ENCODE data around the gene OR4C6. TPM values are rescaled to one million over a fixed set of nuclear protein-coding genes. Genes with fewer than 3 reads are reported as not detected.

Gene OR4C6
- polyA plus RNA-seq (2013, experiment 1 of 2) = not detected
- not detected for polyA plus RNA-seq (2013, experiment 2 of 2)

DNA sequence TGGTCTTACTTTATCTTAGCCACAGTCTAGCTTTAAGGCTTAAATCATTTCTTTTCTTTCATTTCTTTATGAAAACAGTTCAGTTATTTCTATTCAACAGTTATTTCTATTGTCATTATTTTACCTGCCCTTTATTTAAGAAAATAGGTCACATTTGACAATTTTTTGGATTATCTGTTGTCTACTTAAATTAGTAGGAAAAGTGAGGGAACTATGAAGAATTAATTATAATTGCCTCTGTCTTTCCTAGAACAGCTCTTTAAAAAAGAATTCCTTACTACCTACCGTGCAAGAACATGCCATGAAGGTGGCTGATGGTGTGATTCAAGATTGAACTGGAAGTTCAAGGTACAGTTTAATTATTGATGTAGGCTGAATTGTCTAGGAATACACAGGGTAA is at the start of gene OR4C6:
TSS of gene OR4C6 (plus strand) at position 301 of the 400 bp plus-strand sequence. CDS start 2,966 bp downstream, outside the sequence.
- no peaks in the 10 kb centered on the region for H3K27me3 ChIP-seq (ENCODE audit: insufficient read depth, low read length)
- no peaks in the 10 kb centered on the region for H3K36me3 ChIP-seq (ENCODE audit: insufficient read depth, low read length)
- H3K9me3 ChIP-seq (ENCODE audit: insufficient read depth, low read depth, low read length) = peaks cover 73% of the 10 kb centered on the region
- no peak within 1 kb of the TSS for H3K9ac ChIP-seq (ENCODE audit: low read depth, low read length)
- H3K4me3 ChIP-seq (ENCODE audit: low read length) = no peak within 1 kb of the TSS
- no peaks in the 10 kb centered on the region for H3K4me1 ChIP-seq (ENCODE audit: insufficient read depth, low read length)
- no peak within 1 kb of the TSS for H3K27ac ChIP-seq (ENCODE audit: low read depth, low read length)
- WGBS = 91% methylated on average over 1 of the region's 1 CpG

DNA sequence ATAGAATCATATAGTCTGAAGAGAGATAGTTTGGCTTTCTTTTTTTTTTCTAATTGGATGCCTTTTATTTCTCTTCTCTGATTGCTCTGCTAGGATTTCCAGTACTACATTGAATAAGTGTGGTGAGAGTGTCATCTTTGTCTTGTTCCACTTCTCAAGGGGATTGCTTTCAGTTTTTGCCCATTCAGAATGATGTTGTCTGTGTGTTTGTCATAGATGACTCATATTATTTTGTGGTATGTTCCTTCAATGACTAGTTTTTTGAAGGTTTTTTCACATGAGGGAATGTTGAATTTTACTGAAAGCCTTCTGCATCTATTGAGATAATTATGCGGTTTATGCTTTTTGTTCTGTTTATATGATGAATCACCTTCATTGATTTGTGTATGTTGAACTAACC is 37.5 kb upstream of the OR4C6 start:
- H3K9ac ChIP-seq (ENCODE audit: low read depth, low read length) = no peak overlapping the region
- no peaks in the 10 kb centered on the region for H3K27me3 ChIP-seq (ENCODE audit: insufficient read depth, low read length)
- no peaks in the 10 kb centered on the region for H3K4me1 ChIP-seq (ENCODE audit: insufficient read depth, low read length)
- H3K4me3 ChIP-seq (ENCODE audit: low read length) = no peak overlapping the region
- H3K27ac ChIP-seq (ENCODE audit: low read depth, low read length) = no peak overlapping the region
- H3K36me3 ChIP-seq (ENCODE audit: insufficient read depth, low read length) = no peaks in the 10 kb centered on the region
- H3K9me3 ChIP-seq (ENCODE audit: insufficient read depth, low read depth, low read length) = peaks cover 26% of the 10 kb centered on the region
- 100% methylated on average over 1 of the region's 1 CpG for WGBS

DNA sequence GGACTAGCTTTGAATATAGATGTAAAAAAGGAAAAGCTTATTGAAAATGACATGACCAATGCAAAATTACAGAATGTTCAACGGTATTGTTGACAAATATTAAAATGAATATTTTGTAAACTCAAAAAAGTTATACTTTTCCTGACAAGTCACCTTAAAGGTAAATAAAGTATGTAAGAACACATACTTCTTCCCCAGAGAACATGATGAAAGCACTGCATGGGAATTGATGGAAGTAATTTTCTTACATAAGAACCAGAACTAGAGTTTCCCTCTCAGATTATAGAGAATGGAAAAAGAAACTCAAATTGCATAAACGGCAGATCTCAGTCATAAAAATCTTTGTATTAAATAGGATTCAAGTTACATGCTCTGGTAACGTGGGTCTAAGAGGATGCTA is 27.2 kb upstream of the OR4C6 start, which contains the start of gene OR4P4:
TSS of gene OR4P4 (plus strand) at position 301 of the 400 bp plus-strand sequence.
- no peaks in the 10 kb centered on the region for H3K36me3 ChIP-seq (ENCODE audit: insufficient read depth, low read length)
- H3K27me3 ChIP-seq (ENCODE audit: insufficient read depth, low read length) = no peaks in the 10 kb centered on the region
- no peak within 1 kb of the TSS for H3K9ac ChIP-seq (ENCODE audit: low read depth, low read length)
- no peaks in the 10 kb centered on the region for H3K4me1 ChIP-seq (ENCODE audit: insufficient read depth, low read length)
- H3K27ac ChIP-seq (ENCODE audit: low read depth, low read length) = no peak within 1 kb of the TSS
- WGBS = no CpG with 5 or more reads among the region's 3 CpGs
- peaks cover 67% of the 10 kb centered on the region for H3K9me3 ChIP-seq (ENCODE audit: insufficient read depth, low read depth, low read length)
- no peak within 1 kb of the TSS for H3K4me3 ChIP-seq (ENCODE audit: low read length)

DNA sequence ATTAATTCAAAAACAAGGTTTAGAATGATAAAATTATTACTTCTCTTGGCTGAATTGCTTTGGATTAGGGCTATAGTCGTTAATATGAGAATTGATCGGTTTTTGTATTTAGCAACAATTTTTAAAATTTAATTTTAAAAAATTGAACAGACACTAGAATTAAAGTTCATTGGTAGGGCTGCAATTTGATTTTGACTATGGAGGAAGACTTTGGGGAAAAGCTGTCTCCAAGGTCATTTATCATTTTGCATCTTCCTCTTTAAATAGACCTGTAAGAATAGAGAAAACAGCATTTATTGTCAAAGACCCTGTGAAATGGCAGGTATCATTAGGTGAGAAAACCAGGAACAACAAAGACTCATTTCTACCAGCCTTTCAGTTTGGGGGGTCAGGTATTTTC is 14.0 kb upstream of the OR4C6 start, which contains the start of gene OR4S2:
TSS of gene OR4S2 (plus strand) at position 301 of the 400 bp plus-strand sequence. CDS start 2,577 bp downstream, outside the sequence.
- Histone ChIP-seq H3K4me3 (ENCODE audit: low read length) (no peak within 1 kb of the TSS), H3K27ac (ENCODE audit: low read depth, low read length) (no peak within 1 kb of the TSS), H3K4me1 (ENCODE audit: insufficient read depth, low read length) (no peaks in the 10 kb centered on the region), H3K36me3 (ENCODE audit: insufficient read depth, low read length) (no peaks in the 10 kb centered on the region), H3K9ac (ENCODE audit: low read depth, low read length) (no peak within 1 kb of the TSS), H3K9me3 (ENCODE audit: insufficient read depth, low read depth, low read length) (peaks cover 64% of the 10 kb centered on the region), H3K27me3 (ENCODE audit: insufficient read depth, low read length) (no peaks in the 10 kb centered on the region)
- WGBS = no CpG with 5 or more reads among the region's 2 CpGs

GRCh38 chr11:55652560-55652959 is 9.4 kb upstream of the OR4C6 start:
- Histone ChIP-seq H3K27me3 (ENCODE audit: insufficient read depth, low read length) (no peaks in the 10 kb centered on the region), H3K36me3 (ENCODE audit: insufficient read depth, low read length) (no peaks in the 10 kb centered on the region), H3K9me3 (ENCODE audit: insufficient read depth, low read depth, low read length) (peaks cover 66% of the 10 kb centered on the region), H3K4me3 (ENCODE audit: low read length) (no peak overlapping the region), H3K9ac (ENCODE audit: low read depth, low read length) (no peak overlapping the region), H3K4me1 (ENCODE audit: insufficient read depth, low read length) (no peaks in the 10 kb centered on the region), H3K27ac (ENCODE audit: low read depth, low read length) (no peak overlapping the region)
- 67% methylated on average over 1 of the region's 1 CpG for WGBS

DNA sequence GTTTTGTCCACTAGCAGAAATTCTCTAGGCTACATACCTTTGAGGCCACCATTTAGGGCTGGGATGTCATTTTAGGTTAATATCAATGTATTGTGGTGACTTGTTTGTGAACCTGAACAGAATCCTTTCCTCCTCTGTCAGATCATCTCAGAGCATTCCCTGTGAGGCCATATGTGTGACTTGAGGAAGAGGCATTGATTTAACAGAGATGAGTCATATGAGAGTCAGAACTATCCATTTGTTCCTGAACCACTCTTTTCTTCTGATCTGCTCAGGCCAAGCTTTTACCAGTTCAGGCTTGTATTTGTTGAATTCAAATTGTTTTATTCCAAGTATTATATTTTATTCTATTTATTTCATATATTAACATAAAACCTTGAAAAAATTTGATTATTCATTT is 6.9 kb upstream of the OR4C6 start:
- H3K9me3 ChIP-seq (ENCODE audit: insufficient read depth, low read depth, low read length) = peaks cover 67% of the 10 kb centered on the region
- H3K36me3 ChIP-seq (ENCODE audit: insufficient read depth, low read length) = no peaks in the 10 kb centered on the region
- H3K27ac ChIP-seq (ENCODE audit: low read depth, low read length) = no peak overlapping the region
- H3K27me3 ChIP-seq (ENCODE audit: insufficient read depth, low read length) = no peaks in the 10 kb centered on the region
- no peak overlapping the region for H3K4me3 ChIP-seq (ENCODE audit: low read length)
- H3K4me1 ChIP-seq (ENCODE audit: insufficient read depth, low read length) = no peaks in the 10 kb centered on the region
- no peak overlapping the region for H3K9ac ChIP-seq (ENCODE audit: low read depth, low read length)

DNA sequence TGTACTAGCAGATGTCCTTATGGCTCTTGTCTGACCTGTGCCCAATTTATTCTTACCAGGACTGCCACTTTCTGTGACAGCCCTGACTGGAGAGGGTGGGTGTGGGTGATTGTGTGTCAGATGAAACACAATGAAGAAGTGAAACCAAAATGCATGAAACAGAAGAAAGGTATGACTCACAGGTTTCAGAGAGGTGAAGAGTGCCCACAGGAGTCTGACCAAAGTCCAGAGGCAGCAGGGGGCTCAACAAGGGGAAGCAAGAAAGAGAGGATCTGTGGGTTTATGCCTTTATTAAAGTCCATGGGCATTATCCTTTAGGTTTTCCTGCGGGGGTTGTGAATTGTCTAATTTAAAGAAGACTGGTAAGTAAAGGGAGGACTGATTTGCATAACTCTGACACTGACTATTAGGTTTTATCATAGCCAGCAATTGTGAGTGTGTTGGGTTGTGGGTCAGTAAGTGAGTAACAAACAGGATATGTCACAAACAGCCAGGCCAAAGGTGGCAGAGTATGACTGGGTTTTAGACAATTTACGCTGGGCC is 3.9 kb upstream of the OR4C6 start:
- Histone ChIP-seq H3K9me3 (ENCODE audit: insufficient read depth, low read depth, low read length) (peaks cover 56% of the 10 kb centered on the region), H3K4me3 (ENCODE audit: low read length) (no peak overlapping the region), H3K36me3 (ENCODE audit: insufficient read depth, low read length) (no peaks in the 10 kb centered on the region), H3K27ac (ENCODE audit: low read depth, low read length) (no peak overlapping the region), H3K9ac (ENCODE audit: low read depth, low read length) (no peak overlapping the region), H3K27me3 (ENCODE audit: insufficient read depth, low read length) (no peaks in the 10 kb centered on the region), H3K4me1 (ENCODE audit: insufficient read depth, low read length) (no peaks in the 10 kb centered on the region)
- WGBS = 85% methylated on average over 2 of the region's 2 CpGs

DNA sequence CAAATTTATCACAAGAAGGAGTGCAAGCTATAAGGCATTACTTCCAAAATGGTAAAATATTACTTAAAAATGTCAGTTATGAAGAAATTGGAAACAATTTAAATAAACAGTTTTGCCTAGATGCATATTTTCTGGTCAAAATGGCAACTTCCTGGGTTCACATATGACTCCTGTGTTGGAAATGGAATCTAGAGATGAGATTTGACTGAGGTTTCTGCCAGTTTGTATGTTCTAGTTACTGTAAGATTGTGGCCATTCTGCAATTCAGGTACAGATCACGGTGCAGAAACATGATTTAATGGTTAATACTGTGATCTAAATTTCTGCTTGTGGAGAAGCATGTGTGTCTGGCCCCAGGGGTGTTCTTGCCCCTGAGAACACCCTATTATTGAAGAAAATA is 3.4 kb upstream of the OR4C6 start:
- 39% methylated on average over 1 of the region's 1 CpG for WGBS
- Histone ChIP-seq H3K9ac (ENCODE audit: low read depth, low read length) (no peak overlapping the region), H3K27ac (ENCODE audit: low read depth, low read length) (no peak overlapping the region)

GRCh38 chr11:55669376-55669775 is 7.4 kb downstream of the OR4C6 start:
- no peaks in the 10 kb centered on the region for H3K27me3 ChIP-seq (ENCODE audit: insufficient read depth, low read length)
- H3K9me3 ChIP-seq (ENCODE audit: insufficient read depth, low read depth, low read length) = peaks cover 72% of the 10 kb centered on the region
- H3K36me3 ChIP-seq (ENCODE audit: insufficient read depth, low read length) = no peaks in the 10 kb centered on the region
- no peak overlapping the region for H3K4me3 ChIP-seq (ENCODE audit: low read length)
- 60% methylated on average over 2 of the region's 2 CpGs for WGBS
- no peak overlapping the region for H3K27ac ChIP-seq (ENCODE audit: low read depth, low read length)
- H3K4me1 ChIP-seq (ENCODE audit: insufficient read depth, low read length) = no peaks in the 10 kb centered on the region
- H3K9ac ChIP-seq (ENCODE audit: low read depth, low read length) = no peak overlapping the region

More for the DNA sequence above, 3.4 kb upstream of the OR4C6 start:
- H3K4me1 ChIP-seq (ENCODE audit: insufficient read depth, low read length) = no peaks in the 10 kb centered on the region
- no peak overlapping the region for H3K4me3 ChIP-seq (ENCODE audit: low read length)
- no peaks in the 10 kb centered on the region for H3K36me3 ChIP-seq (ENCODE audit: insufficient read depth, low read length)
- H3K9me3 ChIP-seq (ENCODE audit: insufficient read depth, low read depth, low read length) = peaks cover 56% of the 10 kb centered on the region
- no peaks in the 10 kb centered on the region for H3K27me3 ChIP-seq (ENCODE audit: insufficient read depth, low read length)

GRCh38 chr11:55673860-55674259 is 11.9 kb downstream of the OR4C6 start:
- Histone ChIP-seq H3K9ac (ENCODE audit: low read depth, low read length) (no peak overlapping the region), H3K36me3 (ENCODE audit: insufficient read depth, low read length) (no peaks in the 10 kb centered on the region), H3K27ac (ENCODE audit: low read depth, low read length) (no peak overlapping the region), H3K27me3 (ENCODE audit: insufficient read depth, low read length) (no peaks in the 10 kb centered on the region), H3K4me3 (ENCODE audit: low read length) (no peak overlapping the region), H3K9me3 (ENCODE audit: insufficient read depth, low read depth, low read length) (peaks cover 70% of the 10 kb centered on the region), H3K4me1 (ENCODE audit: insufficient read depth, low read length) (no peaks in the 10 kb centered on the region)
- 77% methylated on average over 3 of the region's 5 CpGs for WGBS

- no peaks in the 10 kb centered on the region for H3K27me3 ChIP-seq (ENCODE audit: insufficient read depth, low read length)
- 83% methylated on average over 3 of the region's 3 CpGs for WGBS
- H3K4me3 ChIP-seq (ENCODE audit: low read length) = no peak overlapping the region
- no peaks in the 10 kb centered on the region for H3K4me1 ChIP-seq (ENCODE audit: insufficient read depth, low read length)
- H3K36me3 ChIP-seq (ENCODE audit: insufficient read depth, low read length) = no peaks in the 10 kb centered on the region
- H3K9me3 ChIP-seq (ENCODE audit: insufficient read depth, low read depth, low read length) = peaks cover 75% of the 10 kb centered on the region
- H3K27ac ChIP-seq (ENCODE audit: low read depth, low read length) = no peak overlapping the region
- no peak overlapping the region for H3K9ac ChIP-seq (ENCODE audit: low read depth, low read length)
Observed at GRCh38 chr11:55697817-55698216, 35.8 kb downstream of the OR4C6 start.

DNA sequence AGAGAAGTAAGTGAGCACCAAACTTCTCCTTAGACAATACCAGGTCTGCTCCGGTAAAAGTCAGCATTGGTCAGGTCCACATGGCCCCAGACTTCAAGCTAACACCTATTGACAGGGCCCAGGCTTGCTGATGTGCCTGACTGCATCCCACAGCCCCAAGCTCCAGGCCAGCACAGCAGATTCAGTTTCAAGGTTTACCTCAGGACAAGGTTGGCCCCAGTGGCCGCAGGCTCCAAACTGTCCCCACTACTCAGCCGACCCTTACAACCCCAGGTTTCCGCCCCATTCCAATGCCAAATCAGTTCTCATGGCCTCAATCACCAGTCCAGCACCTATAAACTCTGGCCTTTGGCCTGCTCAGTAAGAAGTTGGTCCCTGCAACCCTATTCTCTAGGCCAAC is 39.4 kb downstream of the OR4C6 start:
- Histone ChIP-seq H3K9me3 (ENCODE audit: insufficient read depth, low read depth, low read length) (peaks cover 70% of the 10 kb centered on the region), H3K36me3 (ENCODE audit: insufficient read depth, low read length) (no peaks in the 10 kb centered on the region), H3K27me3 (ENCODE audit: insufficient read depth, low read length) (no peaks in the 10 kb centered on the region), H3K27ac (ENCODE audit: low read depth, low read length) (no peak overlapping the region), H3K9ac (ENCODE audit: low read depth, low read length) (no peak overlapping the region), H3K4me1 (ENCODE audit: insufficient read depth, low read length) (no peaks in the 10 kb centered on the region), H3K4me3 (ENCODE audit: low read length) (no peak overlapping the region)
- 83% methylated on average over 4 of the region's 4 CpGs for WGBS
